ENCODE results near the gene NRF1. TPM values are rescaled to one million over a fixed set of nuclear protein-coding genes. Genes with fewer than 3 reads are reported as not detected.

NRF1 gene
- total and polyA plus RNA-seq, 2 of the 13 experiments (the other 11 are each of a cell fraction or from before 2014, with no cell fraction given): 9.3 to 10.1 TPM

- Histone ChIP-seq H3K4me3 (replicated peaks in 1 of 3; ENCODE audit: insufficient read depth in 1 of 3, low read depth in 2 of 3, low read length in 3 of 3) (no peak overlapping the region), H2AFZ (ENCODE audit: low read length) (no peak overlapping the region), H3K36me3 (replicated peaks in 1 of 2; ENCODE audit: control insufficient read depth in 1 of 2, insufficient read depth in 2 of 2, low read length in 2 of 2) (no peaks in the 10 kb centered on the region), H3K79me2 (ENCODE audit: insufficient read depth, low read length) (no peaks in the 10 kb centered on the region), H3K9ac (ENCODE audit: insufficient read depth, low read depth, low read length) (no peak overlapping the region), H3K27ac (ENCODE audit: extremely low read length, insufficient read depth, low read length) (no peak overlapping the region), H4K20me1 (ENCODE audit: insufficient read depth, low read length) (peaks cover 8% of the 10 kb centered on the region; the same call in 1 of the 2 replicates), H3K27me3 (ENCODE audit: control insufficient read depth in 1 of 2, insufficient read depth in 2 of 2, low read length in 2 of 2) (peaks cover 16 to 64% of the 10 kb centered on the region in 2 experiments), H3K4me1 (ENCODE audit: insufficient read depth, low read length) (peaks cover 24% of the 10 kb centered on the region), H3K9me3 (ENCODE audit: low read length) (no peaks in the 10 kb centered on the region), H3K4me2 (ENCODE audit: low read depth, low read length) (no peak overlapping the region)
- ChIA-PET POLR2A (no interaction called here), CTCF (ENCODE audit: low intra/inter-chr PET ratio, low total read pairs) (no interaction called here)
- FAIRE-seq: no peak
- 38% methylated on average over 10 of the region's 10 CpGs for WGBS (ENCODE audit: low lambda C conversion rate)
- no TSS peak for BruUV-seq (replicated peaks)
- intact Hi-C loops (cut with micrococcal nuclease; ENCODE audit: unreplicated experiment) (no loop called here), in situ Hi-C loops (cut with HindIII; ENCODE audit: extremely low pct_ligation_motif_present, low pct_unique_long_range_greater_than_20kb) (no loop called here)
- TF ChIP-seq ZNF501 (CRISPR knock-in tag; IDR thresholded peaks at IDR 0.05) (no peak), CENPX (CRISPR knock-in tag; IDR thresholded peaks at IDR 0.05) (no peak), ZNF550 (CRISPR knock-in tag; IDR thresholded peaks at IDR 0.05; ENCODE audit: borderline replicate concordance) (no peak), ZBTB7B (CRISPR knock-in tag; IDR thresholded peaks at IDR 0.05) (no peak), TBX2 (CRISPR knock-in tag; IDR thresholded peaks at IDR 0.05; ENCODE audit: borderline replicate concordance) (no peak)
- TF ChIP-seq, protein P1, sequence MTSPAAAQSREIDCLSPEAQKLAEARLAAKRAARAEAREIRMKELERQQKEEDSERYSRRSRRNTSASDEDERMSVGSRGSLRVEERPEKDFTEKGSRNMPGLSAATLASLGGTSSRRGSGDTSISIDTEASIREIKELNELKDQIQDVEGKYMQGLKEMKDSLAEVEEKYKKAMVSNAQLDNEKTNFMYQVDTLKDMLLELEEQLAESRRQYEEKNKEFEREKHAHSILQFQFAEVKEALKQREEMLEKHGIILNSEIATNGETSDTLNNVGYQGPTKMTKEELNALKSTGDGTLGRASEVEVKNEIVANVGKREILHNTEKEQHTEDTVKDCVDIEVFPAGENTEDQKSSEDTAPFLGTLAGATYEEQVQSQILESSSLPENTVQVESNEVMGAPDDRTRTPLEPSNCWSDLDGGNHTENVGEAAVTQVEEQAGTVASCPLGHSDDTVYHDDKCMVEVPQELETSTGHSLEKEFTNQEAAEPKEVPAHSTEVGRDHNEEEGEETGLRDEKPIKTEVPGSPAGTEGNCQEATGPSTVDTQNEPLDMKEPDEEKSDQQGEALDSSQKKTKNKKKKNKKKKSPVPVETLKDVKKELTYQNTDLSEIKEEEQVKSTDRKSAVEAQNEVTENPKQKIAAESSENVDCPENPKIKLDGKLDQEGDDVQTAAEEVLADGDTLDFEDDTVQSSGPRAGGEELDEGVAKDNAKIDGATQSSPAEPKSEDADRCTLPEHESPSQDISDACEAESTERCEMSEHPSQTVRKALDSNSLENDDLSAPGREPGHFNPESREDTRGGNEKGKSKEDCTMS (CRISPR knock-in tag; conservative IDR thresholded peaks at IDR 0.05): no peak
- no peak for DNase-seq (ENCODE audit: low spot score)
- no peak for ATAC-seq
These were observed 172.0 kb downstream of the NRF1 start for GRCh38 chr7:129783584-129783919.

DNA sequence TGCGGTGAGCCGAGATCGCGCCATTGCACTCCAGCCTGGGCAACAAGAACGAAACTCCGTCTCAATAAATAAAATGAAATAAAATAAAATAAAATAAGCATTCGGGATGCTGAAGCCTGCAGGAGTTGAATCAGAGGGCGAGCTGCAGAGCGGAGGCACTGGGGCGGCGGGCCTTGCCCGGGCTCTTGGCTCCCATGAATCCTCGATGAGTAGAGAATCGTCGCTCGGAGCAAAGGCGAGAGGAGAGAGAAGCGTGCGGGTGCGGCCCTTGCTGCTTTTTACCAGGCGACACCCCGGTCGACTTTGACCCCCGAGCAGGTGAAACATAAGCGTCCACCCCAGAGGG, 172.9 kb downstream of the NRF1 start:
- in situ Hi-C loops (cut with HindIII; ENCODE audit: extremely low pct_ligation_motif_present, low pct_unique_long_range_greater_than_20kb): no loop called here
- CTCF ChIA-PET (ENCODE audit: low intra/inter-chr PET ratio, low total read pairs): no interaction called here
- H3K4me3 ChIP-seq (replicated peaks in 1 of 3; ENCODE audit: insufficient read depth in 1 of 3, low read depth in 2 of 3, low read length in 3 of 3): no peak overlapping the region

More for the DNA sequence above, 172.9 kb downstream of the NRF1 start:
- DNase-seq (ENCODE audit: low spot score) (no peak), ATAC-seq (no peak), FAIRE-seq (no peak)
- POLR2A ChIA-PET: no interaction called here
- Histone ChIP-seq H4K20me1 (ENCODE audit: insufficient read depth, low read length) (peaks cover 8% of the 10 kb centered on the region; the same call in 1 of the 2 replicates), H3K9me3 (ENCODE audit: low read length) (no peaks in the 10 kb centered on the region), H3K27me3 (ENCODE audit: control insufficient read depth in 1 of 2, insufficient read depth in 2 of 2, low read length in 2 of 2) (peaks cover 16 to 72% of the 10 kb centered on the region in 2 experiments), H3K79me2 (ENCODE audit: insufficient read depth, low read length) (no peaks in the 10 kb centered on the region), H3K27ac (ENCODE audit: extremely low read length, insufficient read depth, low read length) (no peak overlapping the region), H3K9ac (ENCODE audit: insufficient read depth, low read depth, low read length) (no peak overlapping the region), H3K36me3 (replicated peaks in 1 of 2; ENCODE audit: control insufficient read depth in 1 of 2, insufficient read depth in 2 of 2, low read length in 2 of 2) (no peaks in the 10 kb centered on the region), H2AFZ (ENCODE audit: low read length) (no peak overlapping the region), H3K4me2 (ENCODE audit: low read depth, low read length) (no peak overlapping the region), H3K4me1 (ENCODE audit: insufficient read depth, low read length) (peaks cover 24% of the 10 kb centered on the region)
- BruUV-seq (replicated peaks): no TSS peak
- 87% methylated on average over 20 of the region's 25 CpGs for WGBS (ENCODE audit: low lambda C conversion rate)
- TF ChIP-seq ZZZ3 (CRISPR knock-in tag; IDR thresholded peaks at IDR 0.05; ENCODE audit: borderline replicate concordance) (no peak), ZNF639 (CRISPR knock-in tag; conservative IDR thresholded peaks at IDR 0.05) (no peak), ZNF143 (CRISPR knock-in tag; IDR thresholded peaks at IDR 0.05) (no peak), NAIF1 (CRISPR knock-in tag; IDR thresholded peaks at IDR 0.05; ENCODE audit: borderline replicate concordance) (no peak), SMARCC2 (IDR thresholded peaks at IDR 0.05) (no peak), ZNF747 (CRISPR knock-in tag; IDR thresholded peaks at IDR 0.05; ENCODE audit: borderline replicate concordance) (no peak), ZNF343 (CRISPR knock-in tag; IDR thresholded peaks at IDR 0.05) (no peak)
- intact Hi-C loops (cut with micrococcal nuclease; ENCODE audit: unreplicated experiment): no loop called here
